SK-N-MC (cell line): ENCODE measurements around the gene COL6A1.

Source experiments
- DNase-seq: peaks from one replicate; pipeline ENCODE4 v3.0.0-alpha.2; 2011; ENCODE audit warnings: low read depth, low spot score
- H3K27ac ChIP-seq: fragments of 200-600 bp; sonication (generic); 2 replicates; pipeline ENCODE4 v1.5.1; 2016; ENCODE audit warnings: mixed run types
- H3K36me3 ChIP-seq: fragments of 200-600 bp; sonication (generic); 2 replicates; pipeline ENCODE4 v1.6.1; 2017; ENCODE audit warnings: antibody characterized with exemption, low read length, mixed read lengths; ENCODE audit not compliant: insufficient read depth
- H3K4me3 ChIP-seq: fragments of 200-600 bp; sonication (generic); 2 replicates; pipeline ENCODE4 v1.5.1; 2016
- H3K9ac ChIP-seq: fragments of 200-600 bp; sonication (generic); 2 replicates; pipeline ENCODE4 v1.8.0; 2017; ENCODE audit warnings: mixed run types, mixed read lengths; ENCODE audit not compliant: insufficient read length
- H3K9me3 ChIP-seq: fragments of 200-600 bp; sonication (generic); 2 replicates; pipeline ENCODE4 v1.6.1; 2017; ENCODE audit warnings: low read depth, mild to moderate bottlenecking, antibody characterized with exemption, low read length, moderate library complexity, mixed read lengths
- EZH2 ChIP-seq: fragments of 200-600 bp; sonication (generic); IDR thresholded peaks from one replicate; pipeline ENCODE4 v1.6.1; 2017; ENCODE audit warnings: antibody characterized with exemption
- FOXP2 ChIP-seq: optimal IDR thresholded peaks from 2 replicates; pipeline ENCODE3; 2011; ENCODE audit warnings: mild to moderate bottlenecking, moderate library complexity; ENCODE audit not compliant: insufficient read depth; ENCODE audit errors: extremely low read length, control extremely low read depth
- POLR2AphosphoS5 ChIP-seq: IDR thresholded peaks from 2 replicates; pipeline ENCODE4 v1.6.1; 2012; ENCODE audit warnings: mild to moderate bottlenecking, low read depth, low read length, borderline replicate concordance

Gene COL6A1

DNA sequence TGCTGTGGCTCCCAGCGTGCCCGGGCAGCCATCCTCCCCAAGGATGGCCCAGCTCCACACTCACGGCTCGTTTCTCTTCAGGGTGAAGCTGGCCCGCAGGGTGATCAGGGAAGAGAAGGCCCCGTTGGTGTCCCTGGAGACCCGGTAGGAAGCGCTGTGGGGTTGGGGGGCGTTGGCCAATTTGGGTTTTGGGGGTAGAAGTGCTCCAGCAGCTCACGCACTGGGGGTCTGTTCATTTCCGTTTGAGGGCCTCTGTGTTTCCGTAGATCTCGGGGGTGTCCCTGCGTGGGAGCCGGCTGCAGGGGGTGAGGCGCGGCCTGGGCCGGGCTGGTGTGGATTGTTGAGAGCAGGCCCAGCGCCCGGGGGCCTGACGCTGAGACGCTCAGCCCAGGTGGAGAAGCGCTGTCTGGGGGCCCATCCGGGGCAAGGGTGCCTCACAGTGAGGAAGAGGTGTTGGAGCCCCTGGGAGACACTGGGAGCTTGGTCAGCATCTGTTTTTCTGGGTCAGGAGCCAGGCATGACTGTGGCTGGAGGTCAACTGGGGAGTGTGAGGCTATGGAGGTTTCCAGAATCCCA, 12.6 kb downstream of the COL6A1 start:
- no peaks in the 10 kb centered on the region for H3K36me3 ChIP-seq
- no peak for DNase-seq
- H3K9ac ChIP-seq = no peak overlapping the region
- H3K4me3 ChIP-seq = no peak overlapping the region
- no peak overlapping the region for H3K27ac ChIP-seq
- TF ChIP-seq FOXP2 (no peak), EZH2 (no peak), POLR2AphosphoS5 (no peak)
- H3K9me3 ChIP-seq = no peaks in the 10 kb centered on the region

DNA sequence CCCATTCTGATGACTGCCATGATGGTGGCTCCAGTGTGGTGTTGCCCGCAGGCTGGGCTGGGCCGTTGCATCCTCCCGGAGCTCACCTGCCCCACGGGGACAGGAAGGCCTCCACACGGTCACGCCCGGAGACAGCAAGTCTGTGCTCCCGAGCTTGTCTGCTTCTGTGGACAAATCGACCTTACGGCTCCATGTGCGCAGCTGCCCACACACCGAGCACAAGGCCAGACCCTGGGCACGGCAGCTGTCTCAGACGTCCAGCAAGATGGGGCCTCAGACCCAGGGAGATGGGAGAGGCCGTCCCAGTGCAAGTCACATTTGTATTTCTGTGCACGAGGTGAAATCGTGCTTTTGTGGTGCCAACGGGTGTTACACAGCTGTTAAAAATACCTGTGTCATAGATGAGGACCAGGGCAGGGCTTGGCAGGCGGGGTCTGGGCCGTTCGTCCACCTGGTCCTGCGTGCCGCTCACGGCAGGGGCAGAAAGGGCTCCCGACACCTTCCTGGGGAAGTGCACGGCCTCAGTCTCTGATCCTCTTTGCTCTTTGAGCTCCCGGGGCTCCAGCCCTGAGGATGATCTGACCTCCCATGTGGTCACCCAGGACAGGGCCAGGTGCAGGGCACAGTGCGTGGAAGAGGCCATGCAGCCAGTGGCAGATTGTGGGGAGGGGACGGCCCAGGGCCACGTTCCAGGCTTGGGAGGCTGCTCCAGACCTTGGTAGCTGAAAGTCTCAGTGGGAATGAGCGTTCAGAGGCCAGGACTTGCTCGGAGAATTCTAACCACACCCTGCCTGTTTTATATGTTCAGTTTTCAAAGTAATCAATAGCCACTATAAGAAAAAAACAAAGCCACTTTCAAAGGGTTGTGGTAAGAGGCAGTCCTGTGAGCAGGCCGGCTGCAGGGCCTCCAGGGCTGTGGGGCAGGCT, 13.5 kb downstream of the COL6A1 start:
- H3K9me3 ChIP-seq = no peaks in the 10 kb centered on the region
- H3K9ac ChIP-seq = no peak overlapping the region
- no peak overlapping the region for H3K27ac ChIP-seq
- TF ChIP-seq EZH2 (no peak), POLR2AphosphoS5 (no peak), FOXP2 (no peak)
- DNase-seq = no peak
- H3K4me3 ChIP-seq = no peak overlapping the region
- H3K36me3 ChIP-seq = no peaks in the 10 kb centered on the region

DNA sequence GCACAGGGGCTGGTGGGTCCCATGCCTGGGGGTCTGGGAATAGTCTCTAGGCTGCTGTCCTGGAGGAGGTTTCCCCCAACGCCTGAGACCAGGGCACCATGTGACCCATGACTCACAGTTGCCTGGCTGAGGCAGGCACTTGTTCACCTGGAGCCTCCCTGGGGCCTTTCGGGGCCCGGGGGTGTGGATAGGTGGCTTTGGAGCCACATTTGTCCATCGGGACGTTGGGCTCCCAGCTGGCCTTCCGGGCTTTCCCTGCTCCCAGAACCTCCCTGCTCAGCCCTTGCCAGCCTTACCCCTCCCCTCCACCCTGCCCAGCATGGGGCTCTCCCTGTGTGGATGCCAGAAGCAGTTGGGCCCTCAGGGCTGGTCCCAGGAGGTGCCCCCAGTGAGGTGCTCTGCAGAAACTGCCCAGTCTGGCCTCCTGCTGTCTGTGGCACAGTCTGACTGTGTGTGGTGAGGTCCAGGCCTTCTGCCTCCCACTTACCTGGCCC, 14.2 kb downstream of the COL6A1 start:
- Histone ChIP-seq H3K4me3 (no peak overlapping the region), H3K9me3 (no peaks in the 10 kb centered on the region), H3K9ac (no peak overlapping the region), H3K36me3 (no peaks in the 10 kb centered on the region), H3K27ac (no peak overlapping the region)
- TF ChIP-seq FOXP2 (no peak), POLR2AphosphoS5 (no peak), EZH2 (no peak)
- DNase-seq = no peak

DNA sequence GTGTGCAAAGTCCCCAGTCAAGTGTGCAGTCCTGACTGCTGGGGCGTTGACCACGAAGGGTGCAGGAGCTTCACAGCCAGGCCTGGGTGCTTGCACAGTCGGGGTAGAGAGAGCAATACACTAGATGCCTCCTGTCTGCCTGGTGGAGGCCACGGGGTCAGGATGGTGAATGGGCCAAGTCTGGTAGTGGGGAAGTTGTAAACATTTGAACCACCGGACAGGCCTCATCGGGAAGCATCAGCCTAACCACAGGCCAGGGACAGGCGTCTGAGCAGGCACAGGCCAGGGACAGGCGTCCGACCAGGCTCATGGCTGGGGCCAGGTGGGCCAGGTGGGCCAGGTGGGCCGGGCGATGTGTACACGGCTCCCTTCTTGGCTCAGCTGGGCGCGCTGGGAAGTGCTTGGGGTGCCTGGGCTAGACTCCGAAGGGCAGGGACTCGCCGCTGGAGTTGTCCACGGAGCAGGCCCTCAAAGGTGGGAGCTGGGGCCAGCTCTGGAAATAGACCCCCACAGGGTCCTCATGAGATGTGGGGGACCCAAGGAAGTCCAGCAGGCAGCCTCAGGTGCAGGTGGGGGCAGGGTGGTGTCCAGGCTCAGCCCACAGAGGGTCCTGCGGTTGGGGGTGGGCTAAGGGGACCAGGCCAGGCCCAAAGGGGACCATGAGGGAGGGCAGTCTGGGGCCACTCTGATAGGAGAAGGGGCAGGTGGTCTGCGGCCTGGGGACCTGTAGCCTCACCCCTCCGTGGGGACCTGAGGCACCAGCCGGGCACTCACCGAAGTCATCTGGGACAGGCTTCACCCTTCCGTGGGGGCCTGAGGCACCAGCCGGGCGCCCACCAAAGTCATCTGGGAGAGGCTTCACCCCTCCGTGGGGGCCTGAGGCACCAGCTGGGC, 15.0 kb downstream of the COL6A1 start:
- no peaks in the 10 kb centered on the region for H3K36me3 ChIP-seq
- no peak overlapping the region for H3K27ac ChIP-seq
- no peak overlapping the region for H3K9ac ChIP-seq

DNA sequence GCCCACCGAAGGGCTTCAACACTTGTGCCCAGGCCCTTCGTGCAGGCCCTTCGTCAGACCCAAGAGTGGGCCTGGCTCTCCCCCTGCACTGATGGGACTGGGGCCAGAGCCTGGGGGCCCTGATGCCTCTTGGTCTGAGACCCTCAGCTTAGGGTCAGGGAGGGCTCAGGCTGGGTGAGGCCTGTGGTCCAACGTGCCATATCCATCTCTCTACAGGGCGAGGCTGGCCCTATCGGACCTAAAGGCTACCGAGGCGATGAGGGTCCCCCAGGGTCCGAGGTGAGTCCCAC, 15.6 kb downstream of the COL6A1 start:
- no peak for DNase-seq
- Histone ChIP-seq H3K36me3 (no peaks in the 10 kb centered on the region), H3K9me3 (no peaks in the 10 kb centered on the region), H3K9ac (no peak overlapping the region), H3K4me3 (no peak overlapping the region), H3K27ac (no peak overlapping the region)
- TF ChIP-seq EZH2 (no peak), FOXP2 (no peak), POLR2AphosphoS5 (no peak)

More for the DNA sequence above, 15.0 kb downstream of the COL6A1 start:
- Histone ChIP-seq H3K4me3 (no peak overlapping the region), H3K9me3 (no peaks in the 10 kb centered on the region)
- DNase-seq = no peak
- TF ChIP-seq FOXP2 = no peak
- TF ChIP-seq EZH2 = no peak
- no peak for TF ChIP-seq POLR2AphosphoS5

DNA sequence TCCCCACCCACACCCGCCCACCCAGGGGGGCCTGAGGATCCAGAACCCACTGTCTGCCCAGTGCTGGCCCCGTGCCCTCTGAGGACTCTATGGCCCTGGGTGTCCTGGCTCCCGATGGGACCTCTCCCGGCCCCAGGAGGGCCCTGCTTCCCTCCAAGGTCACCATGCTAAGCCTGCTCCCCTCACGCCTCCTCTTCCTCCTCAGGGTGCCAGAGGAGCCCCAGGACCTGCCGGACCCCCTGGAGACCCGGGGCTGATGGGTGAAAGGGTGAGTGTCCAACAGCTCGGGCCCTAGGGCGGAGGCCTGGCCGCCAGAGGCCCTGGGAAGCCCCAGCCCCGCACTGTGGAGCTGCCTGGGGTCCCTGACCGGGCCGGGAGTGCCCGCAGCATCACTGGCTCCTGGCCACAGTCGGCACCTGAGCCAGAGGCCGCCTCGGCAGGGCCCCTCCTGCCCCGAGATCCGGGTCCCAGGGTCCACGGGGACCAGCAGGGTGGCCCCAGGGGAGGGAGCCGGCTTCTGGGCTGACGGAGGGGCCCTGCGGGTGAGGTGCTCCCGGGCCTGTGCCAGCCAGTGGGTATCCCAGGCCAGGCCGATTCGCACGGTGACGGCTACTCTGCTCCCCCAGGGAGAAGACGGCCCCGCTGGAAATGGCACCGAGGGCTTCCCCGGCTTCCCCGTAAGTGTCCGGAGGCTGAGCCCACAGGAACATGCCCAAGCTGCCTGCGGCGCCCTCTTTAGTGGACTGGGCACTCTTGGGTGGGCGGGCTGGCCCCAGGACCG, 16.1 kb downstream of the COL6A1 start:
- no peaks in the 10 kb centered on the region for H3K9me3 ChIP-seq
- H3K4me3 ChIP-seq = no peak overlapping the region
- no peak for TF ChIP-seq FOXP2
- no peaks in the 10 kb centered on the region for H3K36me3 ChIP-seq
- no peak overlapping the region for H3K9ac ChIP-seq
- no peak overlapping the region for H3K27ac ChIP-seq
- no peak for DNase-seq

DNA sequence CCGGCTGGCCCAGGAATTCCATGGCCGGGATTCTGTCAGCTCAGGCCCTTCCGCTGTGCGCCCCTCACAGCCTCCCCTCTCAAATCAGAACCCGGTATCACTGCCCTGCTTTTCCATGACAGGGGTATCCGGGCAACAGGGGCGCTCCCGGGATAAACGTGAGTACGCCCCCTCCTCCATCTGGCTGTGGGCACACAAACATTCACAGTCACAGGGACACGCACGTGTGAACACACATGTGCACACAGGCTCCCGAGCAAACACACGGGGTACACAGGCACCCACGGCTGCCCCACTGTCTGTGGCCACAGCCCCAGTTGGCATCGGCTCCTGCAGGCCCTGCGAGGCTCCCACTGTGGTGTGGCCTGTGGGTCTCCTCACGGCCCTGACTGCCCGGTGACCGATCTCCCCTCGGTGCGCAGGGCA, 16.7 kb downstream of the COL6A1 start:
- Histone ChIP-seq H3K4me3 (no peak overlapping the region), H3K27ac (no peak overlapping the region), H3K36me3 (no peaks in the 10 kb centered on the region), H3K9me3 (no peaks in the 10 kb centered on the region), H3K9ac (no peak overlapping the region)
- no peak for TF ChIP-seq FOXP2
- no peak for TF ChIP-seq POLR2AphosphoS5
- TF ChIP-seq EZH2 = no peak
- DNase-seq = no peak
